Camera-type eye (tissue), 1 donor: ENCODE measurements around the gene ZKSCAN3. TPM values are rescaled to one million over a fixed set of nuclear protein-coding genes. Genes with fewer than 3 reads are reported as not detected.

Source experiments
- total RNA-seq: library from RNA; depleted of rRNA; stranded (reverse); fragments of >200 nt; gene quantifications from one replicate; pipeline ENCODE4 v1.2.3, GENCODE V29; 2014

ZKSCAN3 gene
- total RNA-seq = 14.2 TPM

GRCh38 chr6:28349892-28350737, at the start of gene ZKSCAN3:
Gene ZKSCAN3 (plus strand): TSS chr6:28349947. CDS start chr6:28359587, 9,640 bp downstream.

GRCh38 chr6:28335564-28336283, 14.0 kb upstream of the ZKSCAN3 start, which contains the start of gene ZSCAN31:
Gene ZSCAN31 (minus strand): TSS chr6:28336148. CDS start chr6:28329683, 6,465 bp downstream.

GRCh38 chr6:28399350-28400121, 49.8 kb downstream of the ZKSCAN3 start, which contains the start of gene ZSCAN12:
Gene ZSCAN12 (minus strand): TSS chr6:28399747. CDS start chr6:28398405, 1,342 bp downstream.

Other genes starting within 250 kb of the ZKSCAN3 start
- gene ZSCAN16, start 225.3 kb upstream of the ZKSCAN3 start, total RNA-seq = 11.7 TPM
- gene ZKSCAN8, start 208.1 kb upstream of the ZKSCAN3 start, total RNA-seq = 53.1 TPM
- 40.6 TPM for gene ZSCAN9, start 124.7 kb upstream of the ZKSCAN3 start, total RNA-seq
- 12.1 TPM for gene ZKSCAN4, start 97.7 kb upstream of the ZKSCAN3 start, total RNA-seq
- 2.4 TPM for gene NKAPL, start 90.7 kb upstream of the ZKSCAN3 start, total RNA-seq
- gene ZSCAN26, start 82.8 kb upstream of the ZKSCAN3 start, total RNA-seq = 60.5 TPM
- 12.5 TPM for gene PGBD1, start 68.4 kb upstream of the ZKSCAN3 start, total RNA-seq
- gene ZSCAN31, start 13.8 kb upstream of the ZKSCAN3 start, total RNA-seq = 16.6 TPM
- gene ZSCAN12, start 49.8 kb downstream of the ZKSCAN3 start, total RNA-seq = 26.1 TPM
- 26.7 TPM for gene ZSCAN23, start 93.5 kb downstream of the ZKSCAN3 start, total RNA-seq
- gene GPX6, start 165.8 kb downstream of the ZKSCAN3 start, total RNA-seq = not detected
- gene GPX5, start 175.9 kb downstream of the ZKSCAN3 start, total RNA-seq = not detected